ENCODE data around the gene MINDY2.

GRCh38 chr15:58760385-58761009 is 10.6 kb upstream of the MINDY2 start:
- TF ChIP-seq IKZF2 (IDR thresholded peaks at IDR 0.05): no peak
- no peak for TF ChIP-seq USF2 (IDR thresholded peaks at IDR 0.05; ENCODE audit: borderline replicate concordance, low read depth, low read length)
- TF ChIP-seq CTCF (IDR thresholded peaks at IDR 0.05 in 2 of 3, conservative IDR thresholded peaks at IDR 0.05 in 1 of 3; ENCODE audit: control insufficient read depth in 2 of 3, extremely low read depth in 1 of 3, insufficient read depth in 1 of 3, low read depth in 3 of 3, low read length in 3 of 3): no peak
- no peak for TF ChIP-seq E2F8 (IDR thresholded peaks at IDR 0.05; ENCODE audit: low read depth, partially characterized antibody)
- TF ChIP-seq TCF12 (IDR thresholded peaks at IDR 0.05; ENCODE audit: low read depth, low read length): no peak
- TF ChIP-seq BCL3 (IDR thresholded peaks at IDR 0.05; ENCODE audit: borderline replicate concordance, insufficient read depth, low read depth, low read length, poor library complexity, severe bottlenecking): no peak
- no peak for TF ChIP-seq BHLHE40 (IDR thresholded peaks at IDR 0.05; ENCODE audit: borderline replicate concordance in 1 of 2, low read depth in 2 of 2, low read length in 1 of 2)
- no peak for TF ChIP-seq NKRF (conservative IDR thresholded peaks at IDR 0.05)
- TF ChIP-seq POLR2A (IDR thresholded peaks at IDR 0.05; ENCODE audit: low read depth, low read length): no peak
- TF ChIP-seq JUNB (IDR thresholded peaks at IDR 0.05): no peak

Measured in GM12878 (cell line).